ENCODE measurements around the gene PSMC5. TPM values are rescaled to one million over a fixed set of nuclear protein-coding genes. Genes with fewer than 3 reads are reported as not detected.
"Not testable (repeated sequence)": the region's sequence is repeated elsewhere in the genome, so short reads cannot be mapped to it uniquely, and the experiment has no call there.

Gene PSMC5
- 139 TPM for polyA plus RNA-seq

DNA sequence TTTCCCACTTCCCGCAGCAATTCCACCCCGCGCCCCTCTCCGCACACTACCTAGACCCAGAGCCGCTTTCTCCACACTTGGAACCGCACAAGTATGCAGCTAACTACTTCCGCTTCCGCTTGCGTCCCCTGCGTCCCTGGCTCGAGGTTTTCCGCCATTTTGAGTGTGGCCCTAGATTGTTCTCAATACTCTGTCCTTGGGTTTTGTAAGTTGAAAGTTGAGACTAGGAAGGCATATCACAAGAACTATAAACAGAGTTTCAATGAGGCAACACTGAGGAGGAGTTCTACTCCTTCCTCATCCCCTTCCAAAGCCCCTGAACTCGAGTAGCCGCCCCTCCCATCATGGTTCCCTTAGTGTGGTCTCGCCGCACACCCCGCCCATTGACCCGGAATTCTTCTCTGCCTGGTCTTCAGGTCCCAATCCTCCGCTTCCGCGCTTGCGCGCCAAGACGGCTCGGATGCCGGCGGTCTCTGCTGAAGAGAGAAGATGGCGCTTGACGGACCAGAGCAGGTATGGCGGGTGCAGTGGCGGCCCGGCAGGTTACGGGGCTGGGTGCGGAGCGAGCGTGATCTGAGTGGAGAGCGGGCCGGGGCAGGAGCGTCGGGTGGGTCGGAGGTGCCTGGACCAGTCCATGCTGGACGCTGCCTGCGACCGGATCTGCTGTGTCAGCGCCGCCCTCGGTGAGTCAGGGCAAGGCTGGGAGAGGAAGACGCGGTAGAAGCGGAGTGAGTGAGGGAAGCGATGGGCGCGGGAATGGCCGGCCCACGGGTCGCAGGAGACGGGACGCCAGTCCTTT, at the start of gene PSMC5, which contains the start of gene FTSJ3:
Gene PSMC5, plus strand, starts transcription at position 430 of the 799 bp plus-strand sequence. Its CDS starts 60 bp downstream, at position 490.
Gene FTSJ3, minus strand, starts transcription at position 662 of the 799 bp plus-strand sequence. CDS start 761 bp downstream, outside the sequence.
- Mint-ChIP-seq H3K36me3 (peaks cover 1% of the 10 kb centered on the region), H3K4me3 (peak within 1 kb of the TSS; percentile 95 to 100 (median 100)), H3K27ac (peak within 1 kb of the TSS; percentile 92 to 100 (median 99))

DNA sequence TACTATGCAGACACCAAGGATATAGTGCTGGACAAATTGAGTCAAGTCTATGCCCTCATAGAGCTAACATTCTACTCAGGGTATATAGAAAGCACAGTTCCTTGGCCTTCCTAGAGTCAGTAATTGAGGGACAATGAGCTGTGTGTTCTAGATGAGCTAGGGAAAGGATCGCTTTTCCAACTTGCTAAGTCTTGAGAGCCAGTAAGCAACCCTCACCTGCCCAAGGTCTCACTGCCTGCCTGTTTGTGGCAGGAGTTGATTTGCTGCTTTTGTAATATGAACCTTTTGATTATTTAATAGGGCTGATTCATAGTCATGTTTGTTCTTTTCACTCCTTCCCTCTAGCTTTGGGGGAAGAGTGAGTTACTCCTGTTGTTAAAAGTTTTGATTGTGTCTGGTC, 46.7 kb upstream of the PSMC5 start:
- Mint-ChIP-seq H3K36me3 (no peaks in the 10 kb centered on the region), H3K4me1 (peaks cover 27 to 51% (median 36%) of the 10 kb centered on the region in 3 donors), H3K27ac (no peak overlapping the region), H3K4me3 (no peak overlapping the region), H3K9me3 (no peaks in the 10 kb centered on the region), H3K27me3 (no peaks in the 10 kb centered on the region)

More for the DNA sequence above, at the start of gene PSMC5, which contains the start of gene FTSJ3:
- Mint-ChIP-seq H3K4me1 (peaks cover 23 to 40% (median 36%) of the 10 kb centered on the region in 3 donors), H3K9me3 (no peaks in the 10 kb centered on the region), H3K27me3 (no peaks in the 10 kb centered on the region)

DNA sequence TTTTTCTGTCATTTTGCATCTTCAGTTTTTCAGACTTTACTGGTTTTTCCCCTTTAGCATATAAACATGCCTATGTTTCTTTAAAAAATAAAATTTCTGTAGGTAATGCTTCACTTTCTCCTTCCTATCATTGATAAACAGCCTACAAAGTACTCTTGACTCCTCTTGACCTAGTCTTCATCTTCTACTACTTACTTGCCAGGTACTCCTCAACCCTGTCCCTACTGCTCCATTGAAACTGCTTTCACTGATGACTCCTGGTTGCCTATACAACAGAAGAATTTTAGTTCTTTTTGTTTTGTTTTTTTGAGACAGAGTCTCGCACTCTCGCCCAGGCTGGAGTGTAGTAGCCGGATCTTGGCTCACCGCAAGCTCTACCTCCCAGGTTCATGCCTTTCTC, 46.3 kb upstream of the PSMC5 start:
- H3K4me1 Mint-ChIP-seq, result peaks cover 24 to 50% (median 33%) of the 10 kb centered on the region in 3 donors
- no peaks in the 10 kb centered on the region for H3K9me3 Mint-ChIP-seq
- no peaks in the 10 kb centered on the region for H3K27me3 Mint-ChIP-seq
- no peak overlapping the region for H3K27ac Mint-ChIP-seq
- H3K36me3 Mint-ChIP-seq, result no peaks in the 10 kb centered on the region
- no peak overlapping the region for H3K4me3 Mint-ChIP-seq

DNA sequence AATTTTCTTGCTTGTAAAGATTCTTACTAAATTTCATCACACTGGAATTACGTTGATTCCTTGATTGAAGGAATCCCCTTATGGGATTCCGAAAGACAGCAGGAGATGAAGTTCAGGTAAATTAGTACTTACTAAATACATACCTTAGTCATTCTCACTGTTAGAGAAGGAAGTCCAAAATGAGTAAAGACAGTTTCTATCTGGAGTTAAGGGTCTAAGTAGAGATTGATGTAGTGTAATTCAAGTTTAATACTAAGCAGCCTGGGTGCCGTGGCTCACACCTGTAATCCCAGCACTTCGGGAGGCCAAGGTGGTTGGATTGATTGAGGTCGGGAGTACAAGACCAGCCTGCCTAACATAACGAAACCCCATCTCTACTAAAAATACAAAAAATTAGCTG, 43.7 kb upstream of the PSMC5 start:
- Mint-ChIP-seq H3K27me3 (no peaks in the 10 kb centered on the region), H3K36me3 (no peaks in the 10 kb centered on the region), H3K27ac (no peak overlapping the region), H3K4me1 (peaks cover 20 to 37% (median 26%) of the 10 kb centered on the region in 3 donors), H3K9me3 (no peaks in the 10 kb centered on the region), H3K4me3 (peak overlapping the region in 1 of 4 donors; percentile 41)

DNA sequence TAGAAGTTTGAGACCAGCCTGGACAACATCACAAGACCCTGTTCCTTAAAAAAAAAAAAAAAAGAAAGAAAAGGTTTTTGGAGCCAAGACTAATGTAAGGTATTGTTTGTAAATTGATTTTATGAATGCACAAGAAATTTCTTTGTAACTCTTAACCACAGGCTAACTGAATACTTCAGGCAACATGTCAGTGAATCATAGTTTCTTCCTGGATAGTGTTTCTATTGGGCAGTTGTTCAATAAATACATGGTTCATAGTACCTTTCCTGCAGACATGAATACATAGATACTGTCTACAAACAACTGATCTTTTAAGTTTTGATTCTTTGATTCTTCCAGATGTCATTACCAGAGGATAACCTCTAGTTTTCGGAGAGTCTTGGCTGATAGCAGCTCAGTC, 41.7 kb upstream of the PSMC5 start:
- H3K4me1 Mint-ChIP-seq, result peaks cover 10 to 29% (median 15%) of the 10 kb centered on the region in 3 donors
- H3K27ac Mint-ChIP-seq, result peak overlapping the region in 1 of 3 donors; percentile 18
- H3K36me3 Mint-ChIP-seq, result no peaks in the 10 kb centered on the region
- H3K9me3 Mint-ChIP-seq, result no peaks in the 10 kb centered on the region
- no peak overlapping the region for H3K4me3 Mint-ChIP-seq
- H3K27me3 Mint-ChIP-seq, result no peaks in the 10 kb centered on the region

DNA sequence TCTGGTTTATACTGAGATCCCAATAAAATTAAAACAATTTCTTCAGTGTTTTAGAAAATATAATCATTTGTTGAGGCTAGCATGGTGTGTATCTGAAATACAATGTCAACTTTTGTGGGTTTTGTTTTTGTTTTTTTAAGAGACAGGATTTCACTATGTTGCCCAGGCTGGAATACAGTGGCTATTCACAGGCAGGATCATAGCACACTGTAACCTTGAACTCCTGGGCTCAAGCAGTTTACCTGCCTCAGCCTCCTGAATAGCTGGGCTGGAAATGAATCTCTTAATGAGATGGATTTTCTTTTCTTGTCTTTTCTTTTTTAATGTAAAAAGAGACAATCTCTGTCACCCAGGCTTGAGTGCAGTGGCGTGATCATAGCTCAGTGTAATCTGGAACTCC, 41.1 kb upstream of the PSMC5 start:
- H3K27me3 Mint-ChIP-seq, result no peaks in the 10 kb centered on the region
- peak overlapping the region in 1 of 3 donors; percentile 46 for H3K27ac Mint-ChIP-seq
- H3K36me3 Mint-ChIP-seq, result no peaks in the 10 kb centered on the region
- H3K9me3 Mint-ChIP-seq, result no peaks in the 10 kb centered on the region
- peaks cover 10 to 24% (median 11%) of the 10 kb centered on the region in 3 donors for H3K4me1 Mint-ChIP-seq
- no peak overlapping the region for H3K4me3 Mint-ChIP-seq

DNA sequence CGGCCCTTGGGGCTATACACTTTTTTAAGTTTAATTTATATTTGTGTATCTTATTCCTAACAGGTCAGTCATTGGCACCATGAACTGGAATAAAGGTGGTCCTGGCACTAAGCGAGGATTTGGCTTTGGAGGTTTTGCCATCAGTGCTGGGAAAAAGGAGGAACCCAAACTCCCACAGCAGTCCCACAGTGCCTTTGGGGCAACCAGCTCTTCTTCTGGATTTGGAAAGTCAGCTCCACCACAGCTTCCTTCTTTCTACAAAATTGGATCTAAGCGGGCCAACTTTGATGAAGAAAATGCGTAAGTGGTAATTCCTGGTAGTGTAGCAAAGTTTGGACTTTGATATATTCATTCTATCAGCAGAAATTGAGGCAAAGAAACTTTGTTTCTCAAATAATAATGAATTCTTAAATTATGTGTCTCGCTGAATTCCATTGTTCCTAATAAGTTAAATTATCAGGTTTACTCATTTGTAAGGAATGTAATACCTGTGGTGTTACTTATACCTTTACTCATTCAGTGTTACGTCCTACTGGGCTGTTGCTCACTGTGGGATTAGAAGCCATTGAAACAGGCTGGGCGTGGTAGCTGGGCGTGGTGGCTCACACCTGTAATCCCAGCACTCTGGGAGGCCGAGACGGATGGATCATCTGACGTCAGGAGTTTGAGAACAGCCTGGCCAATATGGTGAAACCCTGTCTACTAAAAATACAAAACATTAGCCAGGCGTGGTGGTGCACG, 40.1 kb upstream of the PSMC5 start:
- H3K4me3 Mint-ChIP-seq, result no peak overlapping the region
- H3K4me1 Mint-ChIP-seq, result peaks cover 9 to 21% (median 9%) of the 10 kb centered on the region in 3 donors
- H3K27me3 Mint-ChIP-seq, result no peaks in the 10 kb centered on the region
- no peaks in the 10 kb centered on the region for H3K9me3 Mint-ChIP-seq
- no peaks in the 10 kb centered on the region for H3K36me3 Mint-ChIP-seq
- peak overlapping the region in 1 of 3 donors; percentile 46 for H3K27ac Mint-ChIP-seq

DNA sequence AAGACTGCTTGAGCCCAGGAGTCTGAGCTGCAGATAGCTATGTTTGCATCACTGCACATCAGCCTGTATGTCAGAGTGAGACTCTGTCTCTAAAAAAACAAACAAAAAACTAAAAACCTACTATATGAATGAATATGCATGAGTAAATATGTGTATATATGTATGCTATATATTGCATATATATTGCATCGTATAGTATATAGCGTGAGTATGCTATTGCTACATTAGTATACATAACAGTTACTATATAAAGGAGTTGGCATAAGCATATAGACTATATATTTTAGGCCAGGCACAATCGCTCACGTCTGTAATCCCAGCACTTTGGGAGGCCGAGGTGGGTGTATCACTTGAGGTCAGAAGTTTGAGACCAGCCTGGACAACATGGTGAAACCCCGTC, 37.2 kb upstream of the PSMC5 start:
- H3K4me3 Mint-ChIP-seq, result no peak overlapping the region
- peaks cover 2% of the 10 kb centered on the region for H3K36me3 Mint-ChIP-seq
- H3K27ac Mint-ChIP-seq, result no peak overlapping the region
- no peaks in the 10 kb centered on the region for H3K27me3 Mint-ChIP-seq
- H3K9me3 Mint-ChIP-seq, result no peaks in the 10 kb centered on the region
- H3K4me1 Mint-ChIP-seq, result peaks cover 0 to 3% (median 1%) of the 10 kb centered on the region in 3 donors

DNA sequence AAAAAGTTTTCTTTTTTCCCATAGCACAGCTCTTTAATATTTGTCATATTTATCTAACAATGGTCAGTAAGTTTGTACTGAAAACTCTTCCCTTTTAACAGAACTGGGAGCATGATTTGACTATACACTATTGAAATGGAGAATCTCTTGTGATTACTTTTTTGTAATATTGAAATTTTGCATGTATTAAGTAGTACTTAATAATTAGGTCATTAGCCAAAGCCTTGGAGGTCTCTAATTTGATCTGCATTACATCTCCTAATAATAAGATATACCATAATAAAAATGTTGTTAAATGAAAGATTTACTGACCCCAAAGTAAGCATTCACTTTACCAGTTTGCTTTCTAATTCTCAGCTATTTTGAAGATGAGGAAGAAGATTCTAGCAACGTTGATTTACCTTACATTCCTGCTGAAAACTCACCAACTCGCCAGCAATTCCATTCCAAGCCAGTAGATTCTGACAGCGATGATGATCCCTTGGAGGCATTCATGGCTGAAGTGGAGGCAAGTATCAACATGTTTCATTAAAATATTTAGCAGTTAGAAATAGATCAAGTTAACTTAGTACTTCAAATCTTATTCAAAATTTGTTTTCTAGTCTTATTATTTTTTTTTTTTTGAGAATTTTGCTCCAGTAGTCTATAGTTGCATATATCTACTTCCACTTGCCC, 35.0 kb upstream of the PSMC5 start:
- no peak overlapping the region for H3K4me3 Mint-ChIP-seq
- H3K27me3 Mint-ChIP-seq, result no peaks in the 10 kb centered on the region
- H3K27ac Mint-ChIP-seq, result no peak overlapping the region
- peaks cover 5% of the 10 kb centered on the region for H3K36me3 Mint-ChIP-seq
- H3K9me3 Mint-ChIP-seq, result no peaks in the 10 kb centered on the region
- H3K4me1 Mint-ChIP-seq, result peaks cover 0 to 1% (median 0%) of the 10 kb centered on the region in 3 donors

DNA sequence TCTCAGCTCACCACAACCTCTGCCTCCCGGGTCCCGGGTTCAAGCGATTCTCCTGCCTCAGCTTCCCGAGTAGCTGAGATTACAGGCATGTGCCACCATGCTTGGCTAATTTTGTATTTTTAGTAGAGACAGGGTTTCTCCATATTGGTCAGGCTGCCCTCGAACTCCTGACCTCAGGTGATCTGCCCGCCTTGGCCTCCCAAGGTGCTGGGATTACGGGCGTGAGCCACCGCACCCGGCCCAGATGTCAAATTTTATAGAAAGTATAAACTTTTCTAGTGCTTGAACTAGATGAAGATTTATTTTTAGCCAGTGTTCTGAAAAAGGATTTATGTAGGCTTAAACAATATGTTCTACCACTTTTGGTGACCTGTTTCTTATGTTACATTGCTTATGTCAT, 30.9 kb upstream of the PSMC5 start:
- H3K9me3 Mint-ChIP-seq, H3K4me3 Mint-ChIP-seq, H3K27ac Mint-ChIP-seq, H3K36me3 Mint-ChIP-seq, H3K4me1 Mint-ChIP-seq, H3K27me3 Mint-ChIP-seq: not testable (repeated sequence)

DNA sequence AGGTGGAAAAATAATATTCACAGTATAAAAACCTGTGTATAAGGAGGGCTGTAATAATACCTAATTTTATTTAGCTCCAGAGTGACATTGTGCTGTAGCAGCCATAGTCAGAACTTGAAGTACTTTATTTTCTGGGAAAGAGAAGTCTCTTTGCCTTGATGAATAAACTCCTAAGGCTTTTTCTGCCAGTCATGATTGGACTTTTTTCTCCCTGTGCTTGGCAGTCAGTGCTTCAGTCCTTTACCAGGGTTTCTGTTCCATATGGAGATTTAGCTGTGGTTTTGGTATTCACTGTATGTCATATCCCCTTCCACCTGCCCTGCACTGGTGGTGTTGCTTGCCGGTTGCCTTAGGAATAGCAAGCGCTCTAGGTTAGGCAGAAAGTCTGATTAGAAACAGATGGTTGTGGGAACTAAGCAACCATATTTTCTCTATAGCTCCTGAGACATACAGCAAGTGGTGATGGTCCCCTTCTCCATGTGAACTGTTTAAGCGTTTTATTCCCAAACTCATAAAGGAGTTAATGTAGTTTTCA, 28.6 kb upstream of the PSMC5 start:
- H3K27ac Mint-ChIP-seq, result no peak overlapping the region
- peaks cover 3% of the 10 kb centered on the region for H3K36me3 Mint-ChIP-seq
- no peaks in the 10 kb centered on the region for H3K27me3 Mint-ChIP-seq
- H3K4me1 Mint-ChIP-seq, result peaks cover 0 to 2% (median 1%) of the 10 kb centered on the region in 3 donors
- no peaks in the 10 kb centered on the region for H3K9me3 Mint-ChIP-seq
- H3K4me3 Mint-ChIP-seq, result no peak overlapping the region

DNA sequence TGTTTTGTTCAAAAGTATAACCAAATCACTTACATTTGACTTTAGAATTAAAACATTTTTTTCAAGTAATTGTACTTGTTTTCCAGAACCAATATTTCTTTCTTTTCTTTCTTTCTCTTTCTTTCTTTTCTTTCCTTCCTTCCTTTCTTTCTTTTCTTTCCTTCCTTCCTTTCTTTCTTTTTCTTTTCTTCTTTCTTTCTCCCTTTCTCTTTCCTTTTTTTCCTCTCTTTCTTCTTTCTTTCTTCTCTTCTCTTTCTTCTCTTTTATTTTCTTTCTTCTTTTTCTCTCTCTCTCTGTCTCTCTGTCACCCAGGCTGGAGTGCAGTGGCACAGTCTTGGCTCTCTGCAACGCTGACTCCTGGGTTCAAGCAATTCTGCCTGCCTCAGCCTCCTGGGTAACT, 26.4 kb upstream of the PSMC5 start:
- Mint-ChIP-seq H3K4me1 (peaks cover 0 to 4% (median 0%) of the 10 kb centered on the region in 3 donors), H3K9me3 (no peaks in the 10 kb centered on the region), H3K27me3 (no peaks in the 10 kb centered on the region), H3K36me3 (peaks cover 3% of the 10 kb centered on the region), H3K27ac (no peak overlapping the region), H3K4me3 (no peak overlapping the region)

DNA sequence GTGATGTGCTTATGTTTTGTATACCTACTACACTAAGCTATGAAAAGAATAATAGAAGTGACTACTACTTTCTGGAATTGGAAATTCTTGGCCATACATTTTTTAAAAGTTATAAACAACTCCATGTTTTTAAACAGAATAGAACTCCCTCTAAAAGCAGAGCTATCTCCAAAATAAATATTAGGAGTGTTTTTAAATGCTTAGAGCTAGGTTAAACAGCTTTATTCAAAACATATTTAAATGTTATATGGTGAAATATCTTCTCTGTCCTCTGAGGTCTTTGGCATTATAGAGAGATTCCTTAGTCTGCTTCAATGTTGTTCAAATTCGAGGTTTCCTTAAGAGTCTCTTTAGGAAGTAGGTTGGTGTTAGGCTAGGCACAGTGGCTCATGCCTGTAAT, 22.9 kb upstream of the PSMC5 start:
- Mint-ChIP-seq H3K27ac (peak overlapping the region in 2 of 3 donors; percentile 2 to 19), H3K4me1 (peaks cover 2 to 5% (median 5%) of the 10 kb centered on the region in 3 donors), H3K9me3 (no peaks in the 10 kb centered on the region), H3K4me3 (no peak overlapping the region), H3K27me3 (no peaks in the 10 kb centered on the region), H3K36me3 (peaks cover 2% of the 10 kb centered on the region)

DNA sequence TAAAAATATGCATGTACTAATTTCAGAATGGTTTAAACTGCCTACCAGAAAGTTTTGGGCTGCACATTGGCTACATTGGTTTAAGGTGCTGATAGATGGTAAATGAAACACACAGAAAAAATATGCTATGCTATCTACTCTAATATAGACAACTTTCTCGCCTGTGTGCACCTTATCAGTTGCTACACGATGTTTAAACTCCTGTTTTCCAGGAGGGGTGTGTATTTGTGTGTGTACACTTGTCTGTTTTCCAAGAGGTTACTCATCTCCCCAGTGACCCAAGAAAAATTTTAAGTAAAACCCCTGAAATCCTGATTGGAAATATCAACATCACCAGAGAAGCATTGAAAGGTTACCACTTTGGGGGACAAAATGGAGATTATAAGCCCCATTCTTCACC, 21.6 kb upstream of the PSMC5 start:
- Mint-ChIP-seq H3K9me3 (no peaks in the 10 kb centered on the region), H3K4me1 (peaks cover 7 to 11% (median 10%) of the 10 kb centered on the region in 3 donors), H3K4me3 (no peak overlapping the region), H3K27me3 (no peaks in the 10 kb centered on the region), H3K36me3 (peaks cover 2% of the 10 kb centered on the region), H3K27ac (no peak overlapping the region)

DNA sequence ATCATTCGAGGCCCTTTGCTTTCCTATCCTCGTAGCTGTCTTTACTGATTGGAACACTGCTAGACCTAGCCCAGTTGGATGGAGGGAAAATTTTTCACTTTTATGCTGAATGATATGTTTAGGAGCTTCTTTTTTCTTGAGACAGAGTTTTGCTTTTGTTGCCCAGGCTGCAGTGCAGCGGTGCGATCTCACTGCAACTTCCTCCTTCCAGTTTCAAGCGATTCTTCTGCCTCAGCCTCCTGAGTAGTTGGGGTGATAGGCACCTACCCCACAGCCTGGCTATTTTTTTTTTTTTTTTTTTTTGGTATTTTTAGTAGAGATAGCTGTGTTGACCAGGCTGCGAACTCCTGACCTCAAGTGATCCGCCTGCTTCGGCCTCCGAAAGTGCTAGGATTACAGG, 17.3 kb upstream of the PSMC5 start:
- peaks cover 6 to 11% (median 10%) of the 10 kb centered on the region in 3 donors for H3K4me1 Mint-ChIP-seq
- peak overlapping the region; percentile 55 to 64 (median 62) for H3K27ac Mint-ChIP-seq
- H3K4me3 Mint-ChIP-seq, result no peak overlapping the region
- H3K27me3 Mint-ChIP-seq, result no peaks in the 10 kb centered on the region
- peaks cover 4% of the 10 kb centered on the region for H3K36me3 Mint-ChIP-seq
- H3K9me3 Mint-ChIP-seq, result no peaks in the 10 kb centered on the region

Measured in IgD-negative memory B cell (primary cell).